HG03139 (cell line): Measurements from ENCODE around the gene ARL13B.

Experiments used
- ATAC-seq: cut with Tn5 transposase; IDR thresholded peaks from one replicate; pipeline ENCODE4 v1.9.1; 2021; ENCODE audit not compliant: unreplicated experiment

Gene ARL13B

DNA sequence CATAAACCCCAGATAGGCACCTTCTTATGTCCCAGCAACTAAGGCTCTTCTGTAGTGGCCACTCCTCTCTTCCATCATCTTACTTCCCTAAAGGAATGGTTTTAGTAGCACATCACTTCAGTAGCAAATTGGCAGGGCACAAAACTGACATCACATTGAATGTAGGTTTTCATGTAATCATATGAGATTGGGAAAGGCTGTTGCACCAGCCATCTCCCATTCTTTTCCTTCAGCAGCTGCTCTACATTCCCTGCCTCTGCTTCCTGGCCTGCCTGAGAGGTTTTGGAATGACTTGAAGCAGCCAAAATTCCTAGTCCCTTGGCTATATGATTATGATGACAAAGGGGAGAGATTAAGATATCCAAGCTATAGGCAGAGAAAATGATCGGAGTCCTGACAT, 119.4 kb downstream of the ARL13B start:
- no peak for ATAC-seq

DNA sequence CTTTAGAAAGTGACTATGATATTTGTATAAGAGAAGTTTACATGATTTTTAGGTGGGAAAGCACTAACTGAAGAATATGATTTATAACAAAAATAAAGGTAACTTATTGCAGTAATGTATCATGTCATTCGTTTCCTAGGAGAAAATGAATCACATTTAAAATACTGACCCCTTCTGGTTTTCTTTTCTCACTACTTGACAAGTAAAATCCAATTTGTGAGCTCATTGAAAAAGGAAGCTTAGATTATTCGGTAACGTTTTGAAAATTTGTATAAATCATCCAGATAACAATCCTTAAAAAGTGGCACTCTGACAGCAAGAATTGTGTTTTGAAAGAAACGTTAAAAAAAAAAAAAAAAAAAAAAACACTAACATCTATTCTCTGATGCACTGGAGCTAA, 121.9 kb downstream of the ARL13B start:
- ATAC-seq, result no peak
